Liver (tissue), 9 donors: Measurements from ENCODE around the gene NEK5. TPM values are rescaled to one million over a fixed set of nuclear protein-coding genes. Genes with fewer than 3 reads are reported as not detected.

ENCODE experiments used
- DNase-seq: peaks from one replicate; pipeline ENCODE4 v3.0.0-alpha.2; 2017; ENCODE audit warnings: low spot score
- H3K27ac ChIP-seq, 2 donors: one replicate each; pipeline ENCODE4 v1.7.0; 2013; ENCODE audit warnings: inconsistent platforms in 2 of 2, low read length in 2 of 2, control low read depth in 1 of 2, low read depth in 1 of 2, mild to moderate bottlenecking in 1 of 2
- H3K27me3 ChIP-seq, 4 donors: one replicate each; pipeline versions ENCODE4 v1.6.1 to v1.7.0; 2013; ENCODE audit warnings: low read length in 3 of 4, inconsistent platforms in 1 of 4, mild to moderate bottlenecking in 1 of 4, moderate library complexity in 1 of 4; ENCODE audit not compliant: control insufficient read depth in 4 of 4, insufficient read depth in 4 of 4
- H3K36me3 ChIP-seq, 4 donors: one replicate each; pipeline versions ENCODE4 v1.6.1 to v1.7.0; 2013; ENCODE audit warnings: low read length in 3 of 4, mild to moderate bottlenecking in 3 of 4, low read depth in 1 of 4, moderate library complexity in 1 of 4; ENCODE audit not compliant: control insufficient read depth in 4 of 4, insufficient read depth in 3 of 4
- H3K4me1 ChIP-seq, 4 donors: one replicate each; pipeline versions ENCODE4 v1.6.1 to v1.7.0; 2013; ENCODE audit warnings: low read length in 3 of 4, mild to moderate bottlenecking in 3 of 4, moderate library complexity in 1 of 4; ENCODE audit not compliant: control insufficient read depth in 4 of 4, insufficient read depth in 4 of 4
- H3K4me3 ChIP-seq, 3 donors: one replicate each; pipeline versions ENCODE4 v1.6.1 to v1.7.0; 2013; ENCODE audit warnings: low read length in 3 of 3, control low read depth in 1 of 3, low read depth in 1 of 3, mild to moderate bottlenecking in 1 of 3
- H3K9ac ChIP-seq, 2 donors: one replicate each; pipeline ENCODE4 v1.7.0; 2013; ENCODE audit warnings: low read length in 2 of 2, mild to moderate bottlenecking in 2 of 2, moderate library complexity in 2 of 2, control low read depth in 1 of 2, low read depth in 1 of 2
- H3K9me3 ChIP-seq, 4 donors: one replicate each; pipeline versions ENCODE4 v1.6.1 to v1.7.0; 2013; ENCODE audit warnings: low read length in 3 of 4; ENCODE audit not compliant: control insufficient read depth in 4 of 4
- ATF3 ChIP-seq: IDR thresholded peaks from 2 replicates; pipeline ENCODE4 v1.6.1; 2016; ENCODE audit warnings: antibody characterized with exemption
- CTCF ChIP-seq: fragments of 150-350 bp; IDR thresholded peaks from 2 replicates; pipeline ENCODE4 v1.5.1; 2017; ENCODE audit warnings: improper control_type of control experiment, low read depth, low read length; ENCODE audit not compliant: missing input control
- EGR1 ChIP-seq, 2 donors: IDR thresholded peaks; 2 replicates each; pipeline ENCODE4 v1.6.1; 2016 to 2018; ENCODE audit warnings: antibody characterized with exemption in 2 of 2, low read depth in 2 of 2
- FOXA1 ChIP-seq: IDR thresholded peaks from 2 replicates; pipeline ENCODE4 v1.6.1; 2016; ENCODE audit warnings: antibody characterized with exemption
- FOXA2 ChIP-seq: IDR thresholded peaks from 2 replicates; pipeline ENCODE4 v1.6.1; 2016; ENCODE audit warnings: antibody characterized with exemption
- GABPA ChIP-seq, 2 donors: IDR thresholded peaks in 1 of 2; conservative IDR thresholded peaks in 1 of 2; 2 replicates each; pipeline ENCODE4 v1.6.1; 2016; ENCODE audit warnings: antibody characterized with exemption in 2 of 2, mild to moderate bottlenecking in 1 of 2, moderate library complexity in 1 of 2
- HNF4A ChIP-seq, 2 donors: conservative IDR thresholded peaks; 2 replicates each; pipeline ENCODE4 v1.6.1; 2016; ENCODE audit warnings: antibody characterized with exemption in 2 of 2, mild to moderate bottlenecking in 2 of 2
- HNF4G ChIP-seq: IDR thresholded peaks from 2 replicates; pipeline ENCODE4 v1.6.1; 2016; ENCODE audit warnings: antibody characterized with exemption
- JUND ChIP-seq, 2 donors: IDR thresholded peaks; 2 replicates each; pipeline ENCODE4 v1.6.1; 2016; ENCODE audit warnings: antibody characterized with exemption in 2 of 2
- MAX ChIP-seq: IDR thresholded peaks from 2 replicates; pipeline ENCODE4 v1.6.1; 2016; ENCODE audit warnings: antibody characterized with exemption
- NR2F2 ChIP-seq: IDR thresholded peaks from 2 replicates; pipeline ENCODE4 v1.6.1; 2016; ENCODE audit warnings: antibody characterized with exemption
- RAD21 ChIP-seq, 2 donors: IDR thresholded peaks; 2 replicates each; pipeline ENCODE4 v1.6.1; 2016; ENCODE audit warnings: antibody characterized with exemption in 2 of 2, mild to moderate bottlenecking in 2 of 2
- REST ChIP-seq: IDR thresholded peaks from 2 replicates; pipeline ENCODE4 v1.6.1; 2016; ENCODE audit warnings: antibody characterized with exemption, mild to moderate bottlenecking
- RXRA ChIP-seq, 2 donors: IDR thresholded peaks; 2 replicates each; pipeline ENCODE4 v1.6.1; 2017 to 2018; ENCODE audit warnings: antibody characterized with exemption in 2 of 2, mild to moderate bottlenecking in 1 of 2
- SP1 ChIP-seq: IDR thresholded peaks from 2 replicates; pipeline ENCODE4 v1.6.1; 2018; ENCODE audit warnings: antibody characterized with exemption, mild to moderate bottlenecking
- TAF1 ChIP-seq: conservative IDR thresholded peaks from 2 replicates; pipeline ENCODE4 v1.6.1; 2016; ENCODE audit warnings: antibody characterized with exemption, mild to moderate bottlenecking
- YY1 ChIP-seq: IDR thresholded peaks from 2 replicates; pipeline ENCODE4 v1.6.1; 2016; ENCODE audit warnings: antibody characterized with exemption, mild to moderate bottlenecking
- ZBTB33 ChIP-seq: IDR thresholded peaks from 2 replicates; pipeline ENCODE4 v1.6.1; 2016; ENCODE audit warnings: antibody characterized with exemption
- WGBS: extraction: QIAGEN DNeasy Blood & Tissue Kit; methylation state at CpG from one replicate; pipeline ENCODE4 v1.1.7; 2013; 5-methylcytosine and 5-hydroxymethylcytosine counted together
- polyA plus RNA-seq, 2 donors: library from polyadenylated mRNA; stranded (reverse) in 1 of 2; unstranded in 1 of 2; fragments of 200-250 nt in 1 of 2; fragments of >200 nt in 1 of 2; fragmentation: Nextera tagmentation in 1 of 2; extraction: Ambion mirVana in 1 of 2; gene quantifications; one replicate each; pipeline versions ENCODE4 v1.2.1 to v1.2.3, GENCODE V29; 2013 to 2015
- total RNA-seq, 2 donors: library from RNA; depleted of rRNA; stranded (reverse); fragments of >200 nt; gene quantifications; one replicate each; pipeline ENCODE4 v1.2.3, GENCODE V29; 2014
- donor health status: healthy.
- donor health status: healthy.
- donor health status: healthy.
- donor health status: healthy.
- donor health status: healthy.

NEK5 gene
- total and polyA plus RNA-seq, 4 donors, result 0.08 to 0.63 (median 0.23) TPM; not detected in 1

- Histone ChIP-seq H3K27me3 (no peaks in the 10 kb centered on the region), H3K4me3 (no peak overlapping the region), H3K36me3 (peaks cover 0 to 10% (median 4%) of the 10 kb centered on the region in 4 donors), H3K9ac (no peak overlapping the region), H3K4me1 (peaks cover 6 to 25% (median 22%) of the 10 kb centered on the region in 4 donors), H3K27ac (no peak overlapping the region), H3K9me3 (no peaks in the 10 kb centered on the region)
- 99% methylated on average over 1 of the region's 1 CpG for WGBS
- DNase-seq, result no peak
- no peak for TF ChIP-seq FOXA2
Measured at GRCh38 chr13:52027832-52028231, 101.0 kb downstream of the NEK5 start.

GRCh38 chr13:52026246-52026626, 102.6 kb downstream of the NEK5 start:
- H3K27me3 ChIP-seq, result no peaks in the 10 kb centered on the region
- H3K4me1 ChIP-seq, result peaks cover 6 to 25% (median 22%) of the 10 kb centered on the region in 4 donors
- no peaks in the 10 kb centered on the region for H3K9me3 ChIP-seq
- H3K27ac ChIP-seq, result no peak overlapping the region
- no peak overlapping the region for H3K4me3 ChIP-seq
- WGBS, result 92% methylated on average over 3 of the region's 3 CpGs
- TF ChIP-seq MAX (no peak), RXRA (IDR thresholded peaks at IDR 0.05) (no peak), RAD21 (IDR thresholded peaks at IDR 0.05) (peak in 1 of 2 donors; percentile 43), NR2F2 (no peak), FOXA2 (no peak)
- H3K9ac ChIP-seq, result no peak overlapping the region
- no peak for DNase-seq
- peaks cover 0 to 10% (median 5%) of the 10 kb centered on the region in 4 donors for H3K36me3 ChIP-seq

- Histone ChIP-seq H3K4me1 (peaks cover 6 to 25% (median 22%) of the 10 kb centered on the region in 4 donors), H3K27me3 (no peaks in the 10 kb centered on the region), H3K9me3 (no peaks in the 10 kb centered on the region), H3K36me3 (peaks cover 1 to 13% (median 7%) of the 10 kb centered on the region in 4 donors), H3K9ac (no peak overlapping the region), H3K27ac (peak overlapping the region in 1 of 2 donors; percentile 13), H3K4me3 (peak overlapping the region in 1 of 3 donors; percentile 10)
- DNase-seq, result no peak
- 71% methylated on average over 8 of the region's 8 CpGs for WGBS
- TF ChIP-seq ZBTB33 (peak; percentile 79), GABPA (IDR thresholded peaks at IDR 0.05 in 1 of 2, conservative IDR thresholded peaks at IDR 0.05 in 1 of 2) (peak in 1 of 2 donors; percentile 44), HNF4G (peak; percentile 83), SP1 (peak; percentile 85), FOXA2 (peak; percentile 97), NR2F2 (peak; percentile 93), RAD21 (IDR thresholded peaks at IDR 0.05) (peak; percentile 38 to 47), ATF3 (peak; percentile 92), CTCF (peak; percentile 3), MAX (peak; percentile 48), EGR1 (IDR thresholded peaks at IDR 0.05; ENCODE audit: low read depth in 2 of 2) (no peak), FOXA1 (peak; percentile 80), TAF1 (no peak), HNF4A (conservative IDR thresholded peaks at IDR 0.05) (peak; percentile 93 to 94), REST (no peak), JUND (IDR thresholded peaks at IDR 0.05) (peak; percentile 86), YY1 (peak; percentile 77), RXRA (IDR thresholded peaks at IDR 0.05) (peak; percentile 86 to 88)
Measured at GRCh38 chr13:52025475-52026245, 103.2 kb downstream of the NEK5 start.
